ENCODE data around the gene PXMP4.

DNA sequence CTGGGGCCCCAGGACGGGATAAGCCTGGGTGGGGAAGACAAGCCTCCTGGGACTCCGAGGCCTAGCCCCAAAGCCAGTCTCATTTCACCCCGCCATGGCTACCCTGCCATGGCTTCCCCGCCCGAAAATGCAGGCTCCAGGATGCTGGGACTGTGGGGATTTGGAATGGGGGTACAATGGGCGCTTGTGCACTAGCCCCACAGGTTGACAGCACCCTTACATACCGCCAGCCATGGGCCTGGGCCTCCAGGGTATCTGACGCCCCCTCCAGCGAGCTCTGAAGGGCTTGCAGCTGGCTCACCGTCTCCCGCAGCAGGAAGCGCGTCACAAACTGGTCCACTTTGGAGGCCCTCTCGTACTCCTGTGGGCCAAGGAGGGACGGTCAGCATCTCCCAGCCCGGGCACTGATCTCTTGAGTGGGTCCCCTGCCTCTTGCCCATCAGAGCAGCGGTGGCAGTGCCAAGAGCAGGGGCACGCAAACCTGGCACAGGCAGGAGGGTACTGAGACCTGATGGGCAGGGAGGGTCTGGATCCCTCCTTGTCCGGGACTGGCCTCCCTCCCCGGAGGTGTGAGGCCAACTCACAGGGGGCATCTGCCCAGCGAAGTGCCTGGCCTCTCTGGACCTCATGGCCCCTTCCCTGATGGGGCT, 60.0 kb downstream of the PXMP4 start:
- no peak for TF ChIP-seq EZH2phosphoT487 (IDR thresholded peaks at IDR 0.05; ENCODE audit: low read depth)
- TF ChIP-seq, protein P1, sequence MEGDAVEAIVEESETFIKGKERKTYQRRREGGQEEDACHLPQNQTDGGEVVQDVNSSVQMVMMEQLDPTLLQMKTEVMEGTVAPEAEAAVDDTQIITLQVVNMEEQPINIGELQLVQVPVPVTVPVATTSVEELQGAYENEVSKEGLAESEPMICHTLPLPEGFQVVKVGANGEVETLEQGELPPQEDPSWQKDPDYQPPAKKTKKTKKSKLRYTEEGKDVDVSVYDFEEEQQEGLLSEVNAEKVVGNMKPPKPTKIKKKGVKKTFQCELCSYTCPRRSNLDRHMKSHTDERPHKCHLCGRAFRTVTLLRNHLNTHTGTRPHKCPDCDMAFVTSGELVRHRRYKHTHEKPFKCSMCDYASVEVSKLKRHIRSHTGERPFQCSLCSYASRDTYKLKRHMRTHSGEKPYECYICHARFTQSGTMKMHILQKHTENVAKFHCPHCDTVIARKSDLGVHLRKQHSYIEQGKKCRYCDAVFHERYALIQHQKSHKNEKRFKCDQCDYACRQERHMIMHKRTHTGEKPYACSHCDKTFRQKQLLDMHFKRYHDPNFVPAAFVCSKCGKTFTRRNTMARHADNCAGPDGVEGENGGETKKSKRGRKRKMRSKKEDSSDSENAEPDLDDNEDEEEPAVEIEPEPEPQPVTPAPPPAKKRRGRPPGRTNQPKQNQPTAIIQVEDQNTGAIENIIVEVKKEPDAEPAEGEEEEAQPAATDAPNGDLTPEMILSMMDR (IDR thresholded peaks at IDR 0.05; ENCODE audit: low read depth, low read length): no peak

All from OCI-LY3 (cell line).